SU-DHL-6 (cell line): ENCODE results near the gene ZMYND15.
"Not testable (repeated sequence)": the region's sequence is repeated elsewhere in the genome, so short reads cannot be mapped to it uniquely, and the experiment has no call there.

ENCODE experiments used
- H2AFZ ChIP-seq: fragments of 200-600 bp; sonication (generic); 2 replicates; pipeline ENCODE4 v1.6.1; 2014; ENCODE audit warnings: low read depth, mild to moderate bottlenecking, moderate library complexity, mixed read lengths, antibody characterized with exemption, low read length; ENCODE audit not compliant: severe bottlenecking
- H3F3A ChIP-seq: fragments of 200-600 bp; shearing (Covaris generic); 2 replicates; pipeline ENCODE4 v1.6.0; 2016; ENCODE audit warnings: antibody characterized with exemption, mild to moderate bottlenecking; ENCODE audit not compliant: insufficient read depth
- H3K27ac ChIP-seq: fragments of 200-600 bp; sonication (generic); 2 replicates; pipeline ENCODE4 v1.5.1; 2016; ENCODE audit warnings: low read depth, mild to moderate bottlenecking, low read length, moderate library complexity, mixed read lengths
- H3K27me3 ChIP-seq: fragments of 200-600 bp; sonication (generic), shearing (Covaris generic); 2 replicates; pipeline ENCODE4 v1.6.0; 2014; ENCODE audit warnings: mild to moderate bottlenecking, low read length
- H3K36me3 ChIP-seq: fragments of 200-600 bp; sonication (generic); 2 replicates; pipeline ENCODE4 v1.6.1; 2014; ENCODE audit warnings: mild to moderate bottlenecking, low read length, mixed read lengths
- H3K4me2 ChIP-seq: fragments of 300-600, 200-600 bp; shearing (Covaris generic), sonication (generic); 2 replicates; pipeline ENCODE4 v1.6.0; 2014; ENCODE audit warnings: low read length, low read depth, mild to moderate bottlenecking; ENCODE audit not compliant: poor library complexity, severe bottlenecking
- H3K4me3 ChIP-seq: fragments of 200-600 bp; sonication (generic); 2 replicates; pipeline ENCODE4 v1.5.1; 2014; ENCODE audit warnings: antibody characterized with exemption, low read length, mild to moderate bottlenecking, mixed read lengths; ENCODE audit not compliant: insufficient read depth, poor library complexity, severe bottlenecking
- H3K79me2 ChIP-seq: fragments of 200-600 bp; sonication (generic); 2 replicates; pipeline ENCODE4 v1.6.1; 2014; ENCODE audit warnings: mild to moderate bottlenecking, low read length, moderate library complexity; ENCODE audit not compliant: insufficient read depth
- H3K9ac ChIP-seq: fragments of 200-600 bp; sonication (generic); 2 replicates; pipeline ENCODE4 v1.7.0; 2014; ENCODE audit warnings: mild to moderate bottlenecking, low read length
- H3K9me2 ChIP-seq: fragments of 200-600 bp; sonication (generic); replicated peaks from 2 replicates; pipeline ENCODE4 v1.6.1; 2014; ENCODE audit warnings: low read length; ENCODE audit not compliant: insufficient read depth
- H3K9me3 ChIP-seq: fragments of 200-600 bp; sonication (generic); 2 replicates; pipeline ENCODE4 v1.6.1; 2014; ENCODE audit warnings: low read length, mixed read lengths; ENCODE audit not compliant: insufficient read depth
- H4K20me1 ChIP-seq: fragments of 200-600 bp; sonication (generic); 2 replicates; pipeline ENCODE4 v1.6.1; 2014; ENCODE audit warnings: low read depth, mild to moderate bottlenecking, antibody characterized with exemption, low read length, moderate library complexity, mixed read lengths
- CTCF ChIP-seq: fragments of 200-600 bp; sonication (generic); IDR thresholded peaks from one replicate; pipeline ENCODE4 v1.5.1; 2017; ENCODE audit warnings: antibody characterized with exemption, mild to moderate bottlenecking, low read length, moderate library complexity; ENCODE audit not compliant: insufficient read depth, poor library complexity, severe bottlenecking
- EZH2phosphoT487 ChIP-seq: fragments of 200-600 bp; sonication (generic), shearing (Covaris generic); conservative IDR thresholded peaks from 2 replicates; pipeline ENCODE4 v1.6.1; 2018; ENCODE audit warnings: mild to moderate bottlenecking, antibody characterized with exemption, low read length, moderate library complexity, mixed read lengths

The ZMYND15 gene

GRCh38 chr17:4703330-4703691 lies 36.3 kb upstream of the ZMYND15 start:
- Histone ChIP-seq H2AFZ (peak overlapping the region; percentile 83), H3F3A (peaks cover 10% of the 10 kb centered on the region), H3K9me2 (no peaks in the 10 kb centered on the region), H3K79me2 (peaks cover 61% of the 10 kb centered on the region), H3K4me2 (peak overlapping the region; percentile 92), H3K36me3 (no peaks in the 10 kb centered on the region), H3K9me3 (no peaks in the 10 kb centered on the region), H4K20me1 (no peaks in the 10 kb centered on the region), H3K4me3 (peak overlapping the region; percentile 86), H3K9ac (peak overlapping the region; percentile 84), H3K27me3 (no peaks in the 10 kb centered on the region), H3K27ac (peak overlapping the region; percentile 73; the same call in 1 of the 2 replicates)
- no peak for TF ChIP-seq EZH2phosphoT487
- no peak for TF ChIP-seq CTCF

GRCh38 chr17:4704574-4704907 lies 35.1 kb upstream of the ZMYND15 start:
- H3K79me2 ChIP-seq, result peaks cover 51% of the 10 kb centered on the region
- peak overlapping the region; percentile 92 for H3K4me2 ChIP-seq
- H3K9me3 ChIP-seq, H3K27me3 ChIP-seq, H3K9me2 ChIP-seq, H3K36me3 ChIP-seq, H4K20me1 ChIP-seq: not testable (repeated sequence)
- H3F3A ChIP-seq, result peaks cover 10% of the 10 kb centered on the region
- H3K9ac ChIP-seq, result peak overlapping the region; percentile 84
- peak overlapping the region; percentile 86 for H3K4me3 ChIP-seq
- peak overlapping the region; percentile 73 for H3K27ac ChIP-seq
- peak overlapping the region; percentile 83 for H2AFZ ChIP-seq

- Histone ChIP-seq H2AFZ (no peak overlapping the region), H3K36me3 (no peaks in the 10 kb centered on the region), H3K4me2 (peak overlapping the region; percentile 92), H4K20me1 (no peaks in the 10 kb centered on the region), H3K27me3 (no peaks in the 10 kb centered on the region), H3K79me2 (peaks cover 46% of the 10 kb centered on the region), H3K27ac (no peak overlapping the region), H3F3A (peaks cover 10% of the 10 kb centered on the region), H3K9me3 (no peaks in the 10 kb centered on the region), H3K9ac (peak overlapping the region; percentile 84), H3K9me2 (no peaks in the 10 kb centered on the region), H3K4me3 (peak overlapping the region; percentile 86)
- no peak for TF ChIP-seq CTCF
Measured at GRCh38 chr17:4704991-4705390, 34.6 kb upstream of the ZMYND15 start.

GRCh38 chr17:4706121-4706520 lies 33.5 kb upstream of the ZMYND15 start:
- peaks cover 39% of the 10 kb centered on the region for H3K79me2 ChIP-seq
- peaks cover 10% of the 10 kb centered on the region for H3F3A ChIP-seq
- no peak overlapping the region for H3K4me2 ChIP-seq
- no peak overlapping the region for H3K27ac ChIP-seq
- no peak for TF ChIP-seq CTCF
- TF ChIP-seq EZH2phosphoT487, result no peak
- H3K36me3 ChIP-seq, result no peaks in the 10 kb centered on the region
- H4K20me1 ChIP-seq, result no peaks in the 10 kb centered on the region
- H3K4me3 ChIP-seq, result no peak overlapping the region
- H3K9ac ChIP-seq, result no peak overlapping the region
- no peaks in the 10 kb centered on the region for H3K9me3 ChIP-seq
- no peaks in the 10 kb centered on the region for H3K27me3 ChIP-seq
- no peak overlapping the region for H2AFZ ChIP-seq
- H3K9me2 ChIP-seq, result no peaks in the 10 kb centered on the region
